HS-27A (cell line): Measurements from ENCODE around the gene CLEC16A.

Source experiments
- DNase-seq: peaks from one replicate; pipeline ENCODE4 v3.0.0-alpha.2; 2012; ENCODE audit warnings: low read depth, missing footprints

Gene CLEC16A

DNA sequence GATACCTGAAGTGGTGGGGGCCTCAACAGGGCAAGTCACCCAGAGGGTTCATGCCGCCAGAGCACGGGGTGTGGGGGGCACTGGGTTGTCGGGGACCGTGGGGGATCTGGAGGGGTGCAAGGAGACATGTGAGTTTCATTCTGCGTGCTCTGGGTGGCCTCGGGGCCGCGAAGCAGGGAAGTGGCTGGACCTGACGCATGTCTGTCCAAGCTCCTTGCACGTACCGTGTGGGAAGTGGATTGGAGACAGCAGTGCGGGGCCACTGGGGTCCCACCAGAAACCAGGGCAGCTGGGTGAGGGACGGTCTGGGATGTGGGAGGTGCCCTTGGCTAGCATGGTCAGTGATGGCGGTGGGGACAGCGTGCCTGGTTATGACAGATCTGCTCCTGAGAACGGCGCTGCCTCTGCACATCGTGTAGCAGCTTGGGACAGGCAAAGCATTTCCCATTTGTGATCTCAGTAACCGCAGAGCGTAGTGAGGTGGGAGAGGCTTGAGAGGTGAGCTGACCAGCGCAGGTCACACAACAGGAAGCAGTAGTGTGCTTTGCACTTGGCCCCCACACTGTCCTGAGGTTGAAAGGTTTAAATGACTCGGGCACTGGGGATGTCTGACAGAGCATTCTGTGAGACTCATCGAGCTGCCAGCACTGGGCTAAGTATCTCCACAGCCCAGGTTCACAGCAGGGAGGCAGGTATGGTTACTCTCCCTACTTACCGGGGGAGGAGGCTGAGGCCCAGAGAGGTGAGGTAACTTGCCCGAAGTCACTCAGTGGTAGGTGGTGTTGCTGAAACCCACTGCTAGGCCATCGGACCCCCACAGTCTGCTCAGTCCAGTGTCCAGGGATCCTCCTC is 197.3 kb downstream of the CLEC16A start:
- DNase-seq = no peak

DNA sequence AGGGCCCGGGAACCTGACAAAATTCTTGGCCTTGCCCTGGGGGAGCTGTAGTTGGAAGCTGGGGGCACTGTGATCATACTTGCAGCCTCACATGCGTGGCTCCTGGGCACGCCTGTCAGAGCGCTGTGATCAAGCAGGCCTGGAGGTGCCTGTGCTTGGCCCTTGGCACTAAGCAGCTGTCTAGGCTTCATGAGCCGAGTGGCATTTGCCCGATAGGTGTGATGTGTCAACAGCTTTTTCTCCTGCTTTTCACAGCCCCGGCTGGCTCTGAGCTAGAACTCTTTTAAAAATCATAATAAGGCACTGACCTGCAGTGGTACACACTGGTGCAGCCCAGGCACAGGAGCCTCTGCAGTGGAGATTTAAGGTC is 197.9 kb downstream of the CLEC16A start:
- no peak for DNase-seq

- no peak for DNase-seq
These were observed 198.6 kb downstream of the CLEC16A start for GRCh38 chr16:11142951-11143350.

DNA sequence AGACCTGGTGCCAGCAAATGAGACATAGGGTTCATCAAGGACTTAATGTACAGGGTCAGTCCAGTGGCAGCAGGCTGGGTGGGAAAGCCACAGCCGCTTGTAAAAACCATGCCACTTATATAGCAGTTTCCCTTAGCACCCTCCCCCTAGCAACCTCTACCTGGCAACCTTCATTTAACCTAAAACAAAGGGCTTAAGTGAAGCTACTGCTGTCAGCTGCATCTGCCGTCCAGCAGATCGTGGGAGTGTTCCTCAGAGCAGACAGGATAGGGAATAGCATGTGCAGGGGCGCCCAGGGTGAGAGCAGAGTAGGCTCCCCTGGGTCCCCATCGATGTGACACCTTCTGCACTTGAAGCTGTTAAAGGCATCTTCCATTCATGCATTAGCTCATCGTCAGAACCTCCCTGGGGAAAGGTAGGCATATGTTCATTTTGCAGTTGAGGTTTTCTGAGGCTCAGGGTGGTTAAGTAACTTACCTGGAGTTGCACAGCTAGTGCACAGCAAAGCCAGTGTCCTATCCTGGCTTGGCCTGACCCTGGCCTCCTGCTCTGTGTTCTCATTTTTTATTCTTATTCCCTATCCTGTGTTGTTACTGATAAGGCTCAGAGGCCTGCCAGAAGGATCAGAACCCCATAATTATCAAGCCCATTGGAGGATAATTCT is 199.1 kb downstream of the CLEC16A start:
- DNase-seq = no peak

GRCh38 chr16:11144122-11144521 is 199.8 kb downstream of the CLEC16A start:
- DNase-seq = no peak

DNA sequence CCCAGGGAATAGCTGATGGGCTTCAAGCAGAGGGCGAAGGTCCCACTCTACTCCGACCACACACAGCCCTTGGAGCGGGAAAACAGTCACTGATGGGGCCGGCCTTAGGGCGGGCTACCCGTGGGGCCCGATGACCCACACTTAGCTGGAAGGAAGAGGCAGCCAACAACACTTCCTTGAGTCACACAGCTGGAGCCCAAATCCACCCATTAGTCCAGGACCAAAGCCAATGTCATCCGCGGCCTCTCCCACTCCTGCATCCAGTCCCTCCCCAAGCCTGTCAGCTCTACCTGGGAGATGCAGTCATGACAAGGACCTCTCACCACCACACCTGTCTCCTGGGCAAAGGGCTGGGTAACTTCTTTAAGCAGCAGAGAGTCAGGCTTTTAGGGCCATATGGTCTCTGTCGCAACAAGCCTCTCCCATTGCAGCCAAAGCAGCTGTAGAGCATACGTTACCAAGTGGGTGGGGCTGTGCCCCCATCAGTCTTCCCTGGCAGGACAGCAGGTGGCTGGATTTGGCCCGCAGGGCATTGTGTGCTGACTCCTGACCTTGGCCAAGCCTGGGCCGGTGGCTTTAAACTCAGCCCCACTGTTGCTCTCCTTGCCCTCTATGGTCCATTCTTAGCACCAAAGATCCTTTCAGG is 200.9 kb downstream of the CLEC16A start:
- DNase-seq = no peak

DNA sequence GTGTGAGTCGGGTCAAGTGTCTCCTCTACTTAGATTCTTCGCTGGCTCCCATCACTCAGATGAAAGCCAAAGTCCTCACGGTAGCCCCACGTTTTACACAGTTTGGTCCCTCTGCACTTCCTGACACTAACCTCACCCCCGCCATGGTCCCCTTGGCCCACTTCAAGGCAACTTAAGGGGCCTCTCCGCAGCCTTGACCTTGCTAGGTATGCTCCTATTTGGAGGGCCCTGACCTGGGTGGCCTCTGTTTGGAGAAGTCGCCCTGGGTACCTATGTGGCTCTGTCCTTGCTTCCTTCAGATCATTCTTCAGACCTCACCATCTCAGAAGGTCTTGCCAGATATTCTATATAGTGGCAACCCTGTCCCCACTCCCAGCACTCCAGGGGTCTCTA is 201.5 kb downstream of the CLEC16A start:
- DNase-seq = no peak

- DNase-seq = no peak
These were observed 202.8 kb downstream of the CLEC16A start for GRCh38 chr16:11147033-11147753.

GRCh38 chr16:11147754-11148444 is 203.5 kb downstream of the CLEC16A start:
- no peak for DNase-seq

DNA sequence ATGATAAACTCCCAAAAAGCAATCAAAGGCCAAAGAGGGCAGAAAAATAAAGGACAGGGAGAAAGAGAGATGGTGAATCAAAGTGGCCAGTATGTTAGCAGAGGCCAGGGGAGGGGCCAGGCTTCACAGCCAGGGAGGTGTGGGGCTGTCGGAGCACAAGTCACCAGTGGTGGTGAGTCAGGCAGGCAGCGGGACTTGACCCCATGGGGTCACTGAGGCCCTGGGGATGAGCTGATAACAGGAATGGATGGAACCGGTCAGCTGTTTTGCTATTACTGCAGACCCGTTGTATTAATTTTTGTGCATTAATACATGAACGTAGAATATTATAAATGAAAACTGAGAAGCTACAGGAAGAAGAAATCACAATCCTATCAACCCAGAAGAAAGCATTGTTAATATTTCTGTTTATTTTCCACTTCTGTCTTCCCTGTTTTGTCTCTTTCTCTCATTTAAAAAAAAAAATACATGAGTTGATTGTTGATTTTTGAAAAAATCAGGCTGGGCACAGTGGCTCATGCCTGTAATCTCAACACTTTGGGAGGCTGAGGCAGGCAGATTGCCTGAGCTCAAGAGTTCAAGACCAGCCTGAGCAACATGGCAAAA is 204.8 kb downstream of the CLEC16A start:
- DNase-seq = no peak

GRCh38 chr16:11150190-11150589 is 205.8 kb downstream of the CLEC16A start:
- DNase-seq = no peak

DNA sequence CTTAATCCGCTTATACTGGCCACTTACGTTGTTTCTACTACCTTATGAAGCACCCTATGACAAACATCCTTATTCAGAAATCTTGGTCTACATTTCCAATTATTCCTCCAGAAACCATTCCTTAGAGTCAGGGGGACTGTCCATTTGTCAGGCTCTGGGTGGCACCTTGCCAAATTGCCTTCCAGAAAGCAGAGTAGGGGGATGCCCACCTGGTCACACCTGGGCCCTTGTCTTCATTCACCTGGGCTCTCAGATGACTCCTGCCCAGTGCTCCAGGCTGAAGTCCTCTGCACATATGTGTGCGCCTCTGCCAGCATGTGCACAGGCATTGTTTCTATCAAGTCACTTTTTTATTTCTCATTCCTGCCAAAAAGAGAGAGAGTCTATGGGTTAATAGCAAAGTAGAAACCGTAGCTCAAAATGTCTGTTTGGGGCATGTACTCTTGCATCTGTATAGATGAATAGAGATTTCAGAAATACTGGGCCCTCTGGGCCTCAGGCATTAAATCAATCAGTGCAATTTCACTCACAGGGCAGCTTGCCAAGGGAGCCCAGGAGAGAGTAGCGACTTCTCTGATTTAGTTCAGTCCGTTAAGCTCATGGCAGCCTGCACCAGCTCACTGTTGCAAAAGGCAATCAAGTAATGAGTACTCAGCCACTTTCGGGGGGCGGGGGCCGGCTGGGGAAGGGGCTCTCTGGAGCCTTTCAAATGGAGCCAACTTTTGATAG is 207.0 kb downstream of the CLEC16A start:
- no peak for DNase-seq

DNA sequence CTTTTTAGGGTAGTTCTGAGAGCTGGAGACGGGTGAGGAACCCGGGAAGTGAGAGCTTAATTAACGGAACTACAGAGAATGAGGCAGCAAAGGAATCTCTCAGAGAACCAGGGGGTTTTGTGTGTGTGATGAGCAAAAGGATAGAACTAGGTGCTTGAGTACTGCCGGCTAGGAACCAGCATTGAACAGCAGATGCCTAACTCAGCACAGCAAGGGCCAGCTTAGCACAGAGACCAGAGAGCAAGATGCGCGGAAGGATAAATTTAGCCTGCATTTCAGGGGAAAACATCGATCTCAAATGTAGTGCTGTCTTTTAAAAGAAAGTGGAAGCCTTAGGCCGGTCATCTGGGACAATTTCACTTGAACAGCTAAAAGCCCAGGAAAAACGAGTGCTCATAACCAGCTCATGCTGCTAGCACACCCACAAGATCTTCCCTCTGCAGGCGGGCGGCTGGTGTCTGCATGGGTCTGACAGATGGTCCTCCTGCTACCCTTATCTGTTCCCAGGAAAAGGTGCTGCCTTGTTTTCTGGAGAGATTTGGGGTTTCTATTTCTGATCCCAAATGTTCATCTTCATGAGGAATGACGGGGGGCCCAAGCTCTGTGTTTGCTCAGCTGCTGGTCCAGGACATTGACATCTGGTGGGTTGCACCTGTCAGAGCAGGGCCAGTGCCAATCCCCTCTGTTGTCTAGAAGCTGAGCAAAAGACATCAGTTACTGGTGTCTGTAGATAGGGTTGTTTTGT is 207.7 kb downstream of the CLEC16A start:
- no peak for DNase-seq

GRCh38 chr16:11152677-11153331 is 208.4 kb downstream of the CLEC16A start:
- no peak for DNase-seq

DNA sequence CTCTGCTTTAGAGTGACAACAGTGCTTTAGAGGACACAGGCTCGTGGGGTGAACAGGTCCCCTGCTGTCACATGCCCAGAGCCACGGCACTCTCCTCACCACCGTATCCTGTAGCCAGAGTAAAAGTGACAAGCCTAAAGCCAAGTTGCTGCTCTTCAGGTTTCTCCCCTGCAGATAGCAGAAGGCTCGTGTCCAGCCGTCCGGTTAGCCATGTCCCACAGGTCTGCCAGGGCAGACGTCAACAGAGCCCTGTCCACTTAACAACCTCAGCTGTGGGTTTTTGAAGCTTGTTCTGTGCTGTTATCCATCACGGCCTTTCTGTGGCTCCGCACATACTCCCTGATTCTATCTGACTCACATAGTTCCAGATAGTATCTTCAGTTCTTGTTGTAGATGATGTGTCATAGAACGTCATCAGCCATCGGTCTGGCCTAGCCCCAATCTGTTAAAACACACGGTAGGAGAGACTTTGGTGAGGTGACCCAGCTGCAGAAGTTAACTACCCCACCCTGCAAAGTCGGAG is 211.0 kb downstream of the CLEC16A start:
- DNase-seq = no peak

DNA sequence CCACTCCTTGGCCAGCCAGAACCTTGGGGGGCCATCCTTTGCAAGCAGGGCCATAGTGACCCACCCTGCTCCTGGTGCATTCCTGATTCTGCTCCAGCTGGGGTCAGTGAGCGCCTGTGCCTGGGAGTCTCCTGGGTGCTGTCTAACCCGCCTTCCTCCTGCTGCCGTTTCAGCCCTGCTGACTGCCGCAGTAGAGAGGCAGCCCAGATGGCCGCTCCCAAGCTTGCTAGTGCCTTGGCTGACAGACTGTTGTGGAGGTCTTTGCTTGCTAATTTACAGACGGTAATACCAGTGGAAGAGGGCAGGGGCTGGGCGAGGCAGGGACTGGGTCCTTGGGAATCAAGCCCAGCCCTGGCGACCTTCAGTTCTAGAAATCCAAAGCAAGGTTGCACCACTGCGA is 212.0 kb downstream of the CLEC16A start:
- DNase-seq = no peak

GRCh38 chr16:11157143-11157542 is 212.8 kb downstream of the CLEC16A start:
- DNase-seq = no peak

GRCh38 chr16:11158018-11158417 is 213.7 kb downstream of the CLEC16A start:
- DNase-seq = no peak

DNA sequence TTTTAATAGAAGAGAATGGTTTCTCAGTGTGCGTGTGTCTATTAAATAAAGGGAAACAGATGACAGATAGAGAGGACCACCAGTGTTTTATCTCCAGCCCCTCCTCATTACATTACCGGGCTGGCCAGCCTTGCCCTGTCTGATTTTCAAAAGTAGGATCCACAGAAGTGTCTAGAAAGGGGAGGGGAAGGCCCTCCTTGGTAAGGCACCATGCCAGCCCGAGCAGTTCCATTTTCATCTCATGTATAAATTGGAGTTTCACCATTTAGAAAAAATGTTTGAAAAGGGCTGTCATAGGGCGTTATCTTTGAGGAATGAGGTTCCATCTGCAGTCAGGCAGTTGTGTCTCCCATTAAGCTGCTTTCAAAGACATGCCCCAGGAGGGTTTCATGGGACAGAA is 214.9 kb downstream of the CLEC16A start:
- no peak for DNase-seq
